A204.1 (cell line): ENCODE results near the gene WDR93.

ENCODE experiments used
- FAIRE-seq: peaks from 2 replicates; lab custom pipeline; 2012; peaks lifted over from hg19 to GRCh38; lab: Jason Lieb, UNC

The WDR93 gene

GRCh38 chr15:89662893-89663626 is 27.6 kb upstream of the WDR93 start:
- no peak for FAIRE-seq

GRCh38 chr15:89664441-89665350 is 25.9 kb upstream of the WDR93 start:
- no peak for FAIRE-seq

GRCh38 chr15:89665449-89666181 is 25.0 kb upstream of the WDR93 start:
- FAIRE-seq: no peak

- no peak for FAIRE-seq
Measured at GRCh38 chr15:89666184-89666857, 24.3 kb upstream of the WDR93 start.

GRCh38 chr15:89666858-89667705 is 23.5 kb upstream of the WDR93 start:
- no peak for FAIRE-seq

GRCh38 chr15:89667706-89667960 is 23.0 kb upstream of the WDR93 start:
- no peak for FAIRE-seq

- FAIRE-seq: no peak
Measured at GRCh38 chr15:89668171-89668570, 22.4 kb upstream of the WDR93 start.

- no peak for FAIRE-seq
Measured at GRCh38 chr15:89669309-89669865, 21.2 kb upstream of the WDR93 start.

GRCh38 chr15:89669941-89670340 is 20.7 kb upstream of the WDR93 start:
- no peak for FAIRE-seq

- FAIRE-seq: no peak
Measured at GRCh38 chr15:89670971-89671560, 19.5 kb upstream of the WDR93 start.

- FAIRE-seq: no peak
Measured at GRCh38 chr15:89671687-89672086, 18.9 kb upstream of the WDR93 start.

GRCh38 chr15:89672221-89673164 is 18.1 kb upstream of the WDR93 start:
- FAIRE-seq: no peak

GRCh38 chr15:89673165-89673512 is 17.5 kb upstream of the WDR93 start:
- no peak for FAIRE-seq

- no peak for FAIRE-seq
Measured at GRCh38 chr15:89674526-89674925, 16.1 kb upstream of the WDR93 start.

GRCh38 chr15:89675606-89676005 is 15.0 kb upstream of the WDR93 start:
- FAIRE-seq: no peak

GRCh38 chr15:89677381-89677780 is 13.2 kb upstream of the WDR93 start:
- FAIRE-seq: no peak

GRCh38 chr15:89679212-89679611 is 11.4 kb upstream of the WDR93 start, which contains the start of gene PLIN1:
PLIN1 (minus strand) TSS chr15:89679367; CDS start chr15:89677489, 1,878 bp downstream.
- no peak for FAIRE-seq

GRCh38 chr15:89680282-89680873 is 10.2 kb upstream of the WDR93 start:
- no peak for FAIRE-seq

GRCh38 chr15:89681146-89681545 is 9.5 kb upstream of the WDR93 start:
- no peak for FAIRE-seq
